Mononuclear cell (primary cell): ENCODE data around the gene KREMEN1. TPM values are rescaled to one million over a fixed set of nuclear protein-coding genes. Genes with fewer than 3 reads are reported as not detected.

Experiments used
- H3K27me3 ChIP-seq: 2 replicates; pipeline ENCODE4 v1.6.0; 2011; ENCODE audit warnings: low read length, control low read depth; ENCODE audit not compliant: insufficient read depth
- H3K4me1 ChIP-seq: 2 replicates; pipeline ENCODE4 v1.5.1; 2011; ENCODE audit warnings: mild to moderate bottlenecking, low read length, control low read depth; ENCODE audit not compliant: insufficient read depth
- H3K4me3 ChIP-seq: 2 replicates; pipeline ENCODE4 v1.5.1; 2011; ENCODE audit warnings: mild to moderate bottlenecking, low read length, moderate library complexity
- H3K9me3 ChIP-seq: 2 replicates; pipeline ENCODE4 v1.5.1; 2011; ENCODE audit warnings: low read depth, mild to moderate bottlenecking, control low read depth, low read length
- total RNA-seq: library from RNA; depleted of rRNA; stranded (reverse); fragments of >200 nt; gene quantifications from one replicate; pipeline ENCODE4 v1.2.3, GENCODE V29; 2012

KREMEN1 gene
- total RNA-seq, 1 donor, result 0.42 TPM

- H3K9me3 ChIP-seq, result no peaks in the 10 kb centered on the region
- H3K4me1 ChIP-seq, result peaks cover 5% of the 10 kb centered on the region
- H3K4me3 ChIP-seq, result no peak overlapping the region
- H3K27me3 ChIP-seq, result no peaks in the 10 kb centered on the region
Measured at GRCh38 chr22:29197096-29197495, 124.3 kb downstream of the KREMEN1 start.

- peaks cover 16% of the 10 kb centered on the region for H3K4me1 ChIP-seq
- H3K9me3 ChIP-seq, result no peaks in the 10 kb centered on the region
- H3K27me3 ChIP-seq, result no peaks in the 10 kb centered on the region
- H3K4me3 ChIP-seq, result no peak overlapping the region
Measured at GRCh38 chr22:29198240-29198639, 125.4 kb downstream of the KREMEN1 start.

GRCh38 chr22:29199702-29200400 is 127.0 kb downstream of the KREMEN1 start:
- Histone ChIP-seq H3K9me3 (no peaks in the 10 kb centered on the region), H3K4me1 (peaks cover 16% of the 10 kb centered on the region), H3K4me3 (no peak overlapping the region), H3K27me3 (no peaks in the 10 kb centered on the region)

GRCh38 chr22:29200901-29201300 is 128.1 kb downstream of the KREMEN1 start:
- no peaks in the 10 kb centered on the region for H3K9me3 ChIP-seq
- H3K4me3 ChIP-seq, result no peak overlapping the region
- peaks cover 19% of the 10 kb centered on the region for H3K4me1 ChIP-seq
- H3K27me3 ChIP-seq, result peaks cover 4% of the 10 kb centered on the region

GRCh38 chr22:29201782-29202181 is 128.9 kb downstream of the KREMEN1 start:
- H3K9me3 ChIP-seq, result no peaks in the 10 kb centered on the region
- H3K4me1 ChIP-seq, result peaks cover 26% of the 10 kb centered on the region
- H3K27me3 ChIP-seq, result peaks cover 10% of the 10 kb centered on the region
- no peak overlapping the region for H3K4me3 ChIP-seq

GRCh38 chr22:29202212-29203192 is 129.7 kb downstream of the KREMEN1 start:
- peaks cover 26% of the 10 kb centered on the region for H3K4me1 ChIP-seq
- H3K9me3 ChIP-seq, result no peaks in the 10 kb centered on the region
- peaks cover 11% of the 10 kb centered on the region for H3K27me3 ChIP-seq
- H3K4me3 ChIP-seq, result no peak overlapping the region

- Histone ChIP-seq H3K4me3 (no peak overlapping the region), H3K9me3 (no peaks in the 10 kb centered on the region), H3K4me1 (peaks cover 26% of the 10 kb centered on the region), H3K27me3 (peaks cover 11% of the 10 kb centered on the region)
Measured at GRCh38 chr22:29203488-29204454, 130.9 kb downstream of the KREMEN1 start.

GRCh38 chr22:29204455-29205183 is 131.8 kb downstream of the KREMEN1 start:
- peaks cover 26% of the 10 kb centered on the region for H3K4me1 ChIP-seq
- H3K9me3 ChIP-seq, result no peaks in the 10 kb centered on the region
- peaks cover 11% of the 10 kb centered on the region for H3K27me3 ChIP-seq
- no peak overlapping the region for H3K4me3 ChIP-seq

- Histone ChIP-seq H3K4me1 (peaks cover 26% of the 10 kb centered on the region), H3K27me3 (peaks cover 11% of the 10 kb centered on the region), H3K9me3 (no peaks in the 10 kb centered on the region), H3K4me3 (no peak overlapping the region)
Measured at GRCh38 chr22:29205252-29205593, 132.4 kb downstream of the KREMEN1 start.

- H3K4me3 ChIP-seq, result no peak within 1 kb of the TSS
- peaks cover 26% of the 10 kb centered on the region for H3K4me1 ChIP-seq
- peaks cover 11% of the 10 kb centered on the region for H3K27me3 ChIP-seq
- H3K9me3 ChIP-seq, result no peaks in the 10 kb centered on the region
Measured at GRCh38 chr22:29205594-29206371, 132.9 kb downstream of the KREMEN1 start, which contains the start of gene EMID1. Gene EMID1, plus strand, starts transcription at chr22:29205896. Its CDS starts 143 bp downstream, at chr22:29206039.

- peaks cover 11% of the 10 kb centered on the region for H3K27me3 ChIP-seq
Measured at GRCh38 chr22:29206372-29207242, 133.8 kb downstream of the KREMEN1 start.

GRCh38 chr22:29207243-29207550 is 134.4 kb downstream of the KREMEN1 start:
- Histone ChIP-seq H3K27me3 (peaks cover 11% of the 10 kb centered on the region), H3K4me1 (peaks cover 20% of the 10 kb centered on the region), H3K4me3 (no peak overlapping the region), H3K9me3 (no peaks in the 10 kb centered on the region)

More at GRCh38 chr22:29206372-29207242, 133.8 kb downstream of the KREMEN1 start:
- H3K9me3 ChIP-seq, result no peaks in the 10 kb centered on the region
- peaks cover 26% of the 10 kb centered on the region for H3K4me1 ChIP-seq
- no peak overlapping the region for H3K4me3 ChIP-seq
